SHP77 treated with DMSO at 0.1 percent for 48 hours (cell line): Measurements from ENCODE around the gene NUP98.

ENCODE experiments used
- DNase-seq: peaks from one replicate; lab custom pipeline; 2025; lab: John Stamatoyannopoulos, UW

Gene NUP98

GRCh38 chr11:3641191-3641590, 156.2 kb downstream of the NUP98 start:
- DNase-seq: no peak

GRCh38 chr11:3639841-3640240, 157.5 kb downstream of the NUP98 start:
- no peak for DNase-seq

GRCh38 chr11:3638513-3638912, 158.8 kb downstream of the NUP98 start:
- DNase-seq: no peak

- DNase-seq: no peak
Measured at GRCh38 chr11:3637201-3637600, 160.2 kb downstream of the NUP98 start.

GRCh38 chr11:3635641-3636375, 161.5 kb downstream of the NUP98 start:
- no peak for DNase-seq

GRCh38 chr11:3632070-3632660, 165.2 kb downstream of the NUP98 start:
- DNase-seq: no peak

GRCh38 chr11:3631331-3631730, 166.0 kb downstream of the NUP98 start:
- DNase-seq: no peak

GRCh38 chr11:3627291-3627690, 170.1 kb downstream of the NUP98 start:
- no peak for DNase-seq

- DNase-seq: no peak
Measured at GRCh38 chr11:3626250-3626960, 170.9 kb downstream of the NUP98 start.
